Measurements from ENCODE around the gene CALB2. TPM values are rescaled to one million over a fixed set of nuclear protein-coding genes. Genes with fewer than 3 reads are reported as not detected.
A peak's percentile ranks its signal among the peaks of the same experiment; 100 is the strongest.

Gene CALB2
- total RNA-seq, 1 donor: 0.36 TPM

DNA sequence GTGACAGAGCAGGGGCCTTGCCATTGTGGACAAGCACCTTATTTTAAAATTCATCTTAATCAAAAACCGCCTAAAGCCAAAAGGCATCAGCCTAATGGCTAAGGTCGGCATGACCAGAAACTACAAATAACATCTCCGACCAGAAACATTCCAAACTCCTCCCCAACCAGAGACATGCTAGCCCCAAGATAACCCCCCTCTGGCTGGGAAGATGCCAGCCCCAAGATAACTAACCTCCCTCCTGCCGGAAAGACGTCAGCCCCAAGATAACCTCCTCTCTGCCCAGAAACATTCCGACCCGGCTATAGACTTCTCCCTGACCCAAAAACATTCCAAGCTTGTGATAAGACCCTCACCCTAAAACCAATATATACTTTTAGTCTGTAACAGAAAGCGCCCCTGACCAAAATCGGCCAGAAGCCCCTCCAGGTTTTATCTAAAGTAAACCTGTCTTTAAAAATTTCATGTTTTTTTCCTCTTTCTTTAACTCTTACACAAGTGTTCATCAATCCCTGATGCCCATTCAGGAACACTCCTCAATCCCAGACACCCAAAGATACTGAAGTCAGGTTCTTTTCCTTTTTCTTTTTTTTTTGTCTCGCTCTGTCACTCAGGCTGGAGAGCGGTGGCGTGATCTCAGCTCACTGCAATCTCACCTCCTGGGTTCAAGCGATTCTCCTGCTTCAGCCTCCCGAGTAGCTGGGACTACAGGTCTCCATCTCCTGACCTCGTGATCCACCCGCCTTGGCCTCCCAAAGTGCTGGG is 50.7 kb downstream of the CALB2 start:
- H3K4me3 ChIP-seq (ENCODE audit: low read depth, low read length): no peak overlapping the region
- DNase-seq (ENCODE audit: low read depth): peak; percentile 10
- TF ChIP-seq, protein P1, sequence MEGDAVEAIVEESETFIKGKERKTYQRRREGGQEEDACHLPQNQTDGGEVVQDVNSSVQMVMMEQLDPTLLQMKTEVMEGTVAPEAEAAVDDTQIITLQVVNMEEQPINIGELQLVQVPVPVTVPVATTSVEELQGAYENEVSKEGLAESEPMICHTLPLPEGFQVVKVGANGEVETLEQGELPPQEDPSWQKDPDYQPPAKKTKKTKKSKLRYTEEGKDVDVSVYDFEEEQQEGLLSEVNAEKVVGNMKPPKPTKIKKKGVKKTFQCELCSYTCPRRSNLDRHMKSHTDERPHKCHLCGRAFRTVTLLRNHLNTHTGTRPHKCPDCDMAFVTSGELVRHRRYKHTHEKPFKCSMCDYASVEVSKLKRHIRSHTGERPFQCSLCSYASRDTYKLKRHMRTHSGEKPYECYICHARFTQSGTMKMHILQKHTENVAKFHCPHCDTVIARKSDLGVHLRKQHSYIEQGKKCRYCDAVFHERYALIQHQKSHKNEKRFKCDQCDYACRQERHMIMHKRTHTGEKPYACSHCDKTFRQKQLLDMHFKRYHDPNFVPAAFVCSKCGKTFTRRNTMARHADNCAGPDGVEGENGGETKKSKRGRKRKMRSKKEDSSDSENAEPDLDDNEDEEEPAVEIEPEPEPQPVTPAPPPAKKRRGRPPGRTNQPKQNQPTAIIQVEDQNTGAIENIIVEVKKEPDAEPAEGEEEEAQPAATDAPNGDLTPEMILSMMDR (IDR thresholded peaks at IDR 0.05; ENCODE audit: insufficient read depth, low read length): no peak

DNA sequence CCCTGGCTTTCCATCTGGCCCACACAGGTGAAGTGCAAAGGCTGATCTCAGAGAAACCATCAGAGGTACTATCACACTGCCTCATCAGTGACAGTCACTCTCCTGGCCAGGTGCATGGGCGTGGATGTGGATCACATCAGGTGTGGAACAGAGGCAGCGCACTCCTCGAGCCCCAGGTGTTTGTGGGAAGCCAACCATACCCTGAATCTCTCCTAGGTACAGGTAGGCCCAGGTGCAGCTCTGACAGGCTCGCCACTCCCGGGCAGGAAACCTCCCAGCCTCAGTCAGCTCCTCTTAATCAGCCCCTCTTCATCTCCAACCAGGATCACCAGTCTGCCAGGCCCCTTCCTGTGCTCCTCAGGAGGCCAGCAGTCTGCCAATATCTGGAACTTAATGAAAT is 51.6 kb downstream of the CALB2 start:
- no peak overlapping the region for H3K4me3 ChIP-seq (ENCODE audit: low read depth, low read length)
- TF ChIP-seq, protein P1 (IDR thresholded peaks at IDR 0.05; ENCODE audit: insufficient read depth, low read length): no peak
- DNase-seq (ENCODE audit: low read depth): no peak

DNA sequence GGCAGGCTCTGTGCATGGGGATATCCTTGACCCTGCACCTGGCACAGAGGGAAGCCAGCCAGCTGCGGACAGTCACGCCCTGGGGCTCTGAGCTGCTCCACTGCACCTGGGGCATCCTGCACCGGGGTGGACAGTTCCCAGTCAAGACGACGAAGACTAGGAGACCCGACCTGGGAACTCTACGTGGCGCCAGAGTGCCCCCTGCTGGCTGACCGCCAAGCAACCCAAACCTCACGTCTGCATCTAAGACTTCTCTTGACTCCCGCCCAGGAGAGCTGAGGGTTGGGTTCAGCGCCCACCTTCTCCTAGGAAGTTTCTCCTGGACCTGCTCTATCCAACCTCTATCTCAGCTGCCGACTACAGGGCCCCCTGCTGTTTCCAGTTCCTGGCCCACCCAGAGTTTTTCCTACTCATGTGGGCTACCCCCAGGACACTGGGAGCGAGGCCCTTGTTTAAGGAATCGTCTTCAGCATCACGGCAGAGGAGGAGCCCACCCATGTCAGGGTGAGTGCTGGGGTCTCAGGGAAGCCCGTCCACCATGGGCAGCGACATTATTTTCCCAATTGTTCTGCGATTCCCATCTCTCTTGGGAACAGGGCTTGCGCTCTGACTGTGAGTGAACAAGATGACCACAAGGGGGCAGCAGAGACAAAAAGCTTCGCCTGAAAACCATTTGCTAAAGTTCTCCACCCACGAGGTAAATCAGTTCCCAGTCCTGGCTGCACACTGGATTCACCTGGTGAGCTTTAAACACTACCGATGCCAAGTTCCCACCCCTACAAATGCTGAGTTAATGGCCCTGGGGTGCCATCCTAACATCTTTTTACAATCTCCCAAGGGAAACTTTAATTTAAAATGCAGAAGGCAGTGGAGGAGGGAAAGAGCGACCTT is 54.0 kb downstream of the CALB2 start:
- DNase-seq (ENCODE audit: low read depth): peak; percentile 78
- TF ChIP-seq, protein P1 (IDR thresholded peaks at IDR 0.05; ENCODE audit: insufficient read depth, low read length): peak; percentile 80
- no peak overlapping the region for H3K4me3 ChIP-seq (ENCODE audit: low read depth, low read length)

DNA sequence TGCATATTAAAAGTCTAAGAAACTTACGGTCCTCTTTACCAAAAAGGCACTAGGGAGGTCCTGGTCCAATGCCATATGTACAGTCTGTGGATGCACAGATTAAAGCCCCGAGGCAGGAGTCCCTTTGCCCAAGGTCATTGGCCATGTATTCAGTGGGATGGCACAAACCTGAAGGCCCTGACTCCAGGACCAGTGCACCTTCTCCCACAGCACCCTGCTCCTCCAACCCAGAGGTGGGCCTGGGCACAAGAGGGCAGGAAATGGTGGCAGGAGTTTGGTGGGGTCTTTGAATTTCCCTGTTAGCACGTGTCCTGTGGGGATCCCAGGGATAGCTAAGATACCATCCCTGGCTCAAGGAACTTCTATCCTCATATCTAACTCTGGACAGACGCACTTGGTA is 54.8 kb downstream of the CALB2 start:
- TF ChIP-seq, protein P1 (IDR thresholded peaks at IDR 0.05; ENCODE audit: insufficient read depth, low read length): no peak
- DNase-seq (ENCODE audit: low read depth): no peak
- no peak overlapping the region for H3K4me3 ChIP-seq (ENCODE audit: low read depth, low read length)

DNA sequence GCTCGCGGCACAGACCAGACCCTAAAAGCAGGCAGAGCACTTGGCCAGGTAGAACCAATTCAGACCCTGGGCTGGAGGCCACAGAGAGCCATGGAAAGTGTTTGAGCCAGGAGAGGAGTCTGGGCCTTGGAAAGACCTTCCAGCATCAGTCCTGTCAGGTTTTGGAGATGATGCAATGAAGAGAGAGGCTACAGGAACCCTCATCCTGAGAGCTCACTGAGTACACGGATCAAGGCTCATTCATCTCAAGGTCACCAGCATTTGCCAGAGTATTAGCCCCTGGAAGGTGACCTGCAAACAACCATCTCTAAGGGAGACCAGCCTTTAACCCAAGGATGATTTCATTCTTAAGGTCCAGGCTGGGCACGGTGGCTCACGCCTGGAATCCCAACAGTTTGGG is 55.5 kb downstream of the CALB2 start:
- no peak overlapping the region for H3K4me3 ChIP-seq (ENCODE audit: low read depth, low read length)
- no peak for DNase-seq (ENCODE audit: low read depth)
- TF ChIP-seq, protein P1 (IDR thresholded peaks at IDR 0.05; ENCODE audit: insufficient read depth, low read length): no peak

DNA sequence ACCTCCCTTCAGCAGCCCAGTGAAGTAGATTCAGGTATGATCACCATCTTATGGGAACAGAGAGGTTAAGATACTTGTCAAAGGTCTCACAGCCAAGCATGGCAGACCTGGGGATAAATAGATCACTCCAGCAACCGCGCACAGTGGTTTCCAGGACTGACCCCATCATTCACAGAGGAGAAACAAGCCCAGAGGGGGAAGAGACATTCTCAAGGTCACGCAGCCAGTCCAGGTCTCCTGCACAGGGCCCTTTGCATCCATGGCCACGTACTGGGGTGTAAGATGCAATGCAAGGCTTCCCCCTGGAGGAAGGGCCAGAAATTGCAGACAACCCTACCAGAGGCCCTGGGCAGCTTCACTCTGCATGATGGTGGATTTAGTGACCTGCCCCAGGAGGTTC is 63.4 kb downstream of the CALB2 start:
- H3K4me3 ChIP-seq (ENCODE audit: low read depth, low read length): no peak overlapping the region
- DNase-seq (ENCODE audit: low read depth): no peak
- TF ChIP-seq, protein P1 (IDR thresholded peaks at IDR 0.05; ENCODE audit: insufficient read depth, low read length): peak; percentile 22
